ENCODE results near the gene CPN1. TPM values are rescaled to one million over a fixed set of nuclear protein-coding genes. Genes with fewer than 3 reads are reported as not detected.

Gene CPN1
- total and polyA plus RNA-seq, 2 of the 8 experiments (the other 6 are each of a cell fraction or from before 2014, with no cell fraction given), result 0.15 to 0.20 TPM

GRCh38 chr10:99998889-99999288, 82.8 kb downstream of the CPN1 start:
- Histone ChIP-seq H3K27ac (ENCODE audit: low read depth, low read length) (no peak overlapping the region), H3K23me2 (ENCODE audit: low read depth, low read length) (no peaks in the 10 kb centered on the region), H3K4me2 (ENCODE audit: insufficient read depth in 1 of 2, low read depth in 2 of 2, low read length in 2 of 2) (no peak overlapping the region), H2BK15ac (ENCODE audit: low read length) (no peak overlapping the region), H2BK20ac (ENCODE audit: low read length) (no peak overlapping the region), H3K9ac (replicated peaks in 1 of 4; ENCODE audit: extremely low read depth in 1 of 4, low read depth in 3 of 4, low read length in 3 of 4) (no peak overlapping the region), H3K79me1 (ENCODE audit: low read depth, low read length) (no peaks in the 10 kb centered on the region; the same call in 1 of the 2 replicates), H4K20me1 (replicated peaks in 1 of 2; ENCODE audit: control insufficient read depth in 1 of 2, insufficient read depth in 2 of 2, low read length in 2 of 2) (no peaks in the 10 kb centered on the region), H2AK5ac (ENCODE audit: low read depth, low read length) (no peak overlapping the region), H3K36me3 (ENCODE audit: control insufficient read depth in 2 of 4, insufficient read depth in 4 of 4, low read length in 3 of 4) (no peaks in the 10 kb centered on the region), H3K4me1 (replicated peaks in 1 of 4; ENCODE audit: control insufficient read depth in 3 of 4, insufficient read depth in 4 of 4, low read length in 3 of 4) (peaks cover 3 to 5% (median 4%) of the 10 kb centered on the region in 4 experiments; a peak in 4 of 7 replicates), H3K9me3 (ENCODE audit: insufficient read depth in 2 of 2, low read depth in 1 of 2, low read length in 1 of 2) (no peaks in the 10 kb centered on the region; a peak in 1 of 4 replicates), H3K4ac (replicated peaks; ENCODE audit: insufficient read length, low read depth, low read length) (no peak overlapping the region), H3K27me3 (replicated peaks in 1 of 4; ENCODE audit: control insufficient read depth in 3 of 4, extremely low read depth in 1 of 4, insufficient read depth in 3 of 4, low read length in 3 of 4) (no peaks in the 10 kb centered on the region), H2BK5ac (ENCODE audit: low read depth, low read length) (no peak overlapping the region), H4K8ac (ENCODE audit: extremely low read depth, insufficient read depth, low read length) (no peak overlapping the region), H4K91ac (replicated peaks; ENCODE audit: insufficient read length, low read length) (no peak overlapping the region), H3K23ac (ENCODE audit: insufficient read length) (no peak overlapping the region), H3K14ac (ENCODE audit: insufficient read length) (no peak overlapping the region), H3K18ac (ENCODE audit: extremely low read depth, low read length) (no peak overlapping the region), H2AFZ (ENCODE audit: low read length) (no peak overlapping the region), H4K5ac (ENCODE audit: insufficient read length, low read depth, low read length) (no peak overlapping the region), H2BK12ac (ENCODE audit: low read depth, low read length) (no peak overlapping the region), H3K56ac (replicated peaks; ENCODE audit: insufficient read length, low read depth, low read length) (no peak overlapping the region), H2BK120ac (replicated peaks; ENCODE audit: low read depth, low read length) (no peak overlapping the region), H3K4me3 (ENCODE audit: extremely low read depth in 1 of 4, insufficient read depth in 2 of 4, low read depth in 3 of 4, low read length in 4 of 4) (no peak overlapping the region), H3K79me2 (ENCODE audit: control insufficient read depth in 1 of 2, insufficient read depth in 2 of 2, low read length in 2 of 2) (no peaks in the 10 kb centered on the region)
- DNase-seq (ENCODE audit: low read depth in 1 of 2, low spot score in 2 of 2), result no peak
- 89% methylated on average over 6 of the region's 6 CpGs; no CpG with 5 or more reads in 1 of the 2 experiments for WGBS, 2 experiments (ENCODE audit: extremely low coverage in 1 of 2, insufficient coverage in 1 of 2, insufficient read length in 1 of 2, insufficient replicate concordance in 2 of 2, low coverage in 1 of 2, low lambda C conversion rate in 2 of 2, missing lambda C conversion rate in 1 of 2)
- no peak for FAIRE-seq
- ChIA-PET POLR2A (ENCODE audit: partially characterized antibody) (interaction anchor here (0.7 to 1.8 kb wide), 2 partner anchors 10 to 85 kb away, joined by 3 to 4 read pairs; no protein-coding TSS in a partner anchor), CTCF (ENCODE audit: partially characterized antibody) (interaction anchor here (1.2 to 8.9 kb wide), 3 partner anchors 10 to 86 kb away, joined by 3 to 57 read pairs (median 3); partner anchors contain the start of gene DNMBP)
- TF ChIP-seq RBBP5 (IDR thresholded peaks at IDR 0.05; ENCODE audit: borderline replicate concordance, low read depth, low read length) (no peak), PHF8 (conservative IDR thresholded peaks at IDR 0.05; ENCODE audit: low read depth, low read length) (no peak)
